WERI-Rb-1 (cell line): ENCODE results near the gene LRBA.

Experiments used
- DNase-seq: peaks from one replicate; pipeline ENCODE4 v3.0.0-alpha.2; 2020
- H3K27ac ChIP-seq: fragments of 250-450 bp; sonication (Bioruptor Pico); 2 replicates; pipeline ENCODE4 v1.5.1; 2020; ENCODE audit warnings: mild to moderate bottlenecking, moderate library complexity
- H3K27me3 ChIP-seq: fragments of 250-450 bp; sonication (Bioruptor Pico); 2 replicates; pipeline ENCODE4 v1.5.1; 2021; ENCODE audit warnings: mild to moderate bottlenecking, low read depth, moderate library complexity; ENCODE audit not compliant: insufficient read depth, severe bottlenecking
- H3K36me3 ChIP-seq: fragments of 250-450 bp; sonication (Bioruptor Pico); 2 replicates; pipeline ENCODE4 v1.5.1; 2020; ENCODE audit warnings: mild to moderate bottlenecking, moderate library complexity
- H3K4me3 ChIP-seq: 2 replicates; pipeline ENCODE4 v1.5.1; 2011; ENCODE audit warnings: low read depth, mild to moderate bottlenecking, control low read depth, low read length
- H3K9me3 ChIP-seq: fragments of 250-450 bp; sonication (Bioruptor Pico); 2 replicates; pipeline ENCODE4 v1.5.1; 2021; ENCODE audit warnings: mild to moderate bottlenecking, moderate library complexity; ENCODE audit not compliant: severe bottlenecking
- CTCF ChIP-seq: IDR thresholded peaks from 2 replicates; pipeline ENCODE4 v1.5.1; 2011; ENCODE audit warnings: low read depth, mild to moderate bottlenecking, control low read depth, inconsistent platforms, low read length

LRBA gene

GRCh38 chr4:150909116-150909515, 106.0 kb downstream of the LRBA start:
- H3K27ac ChIP-seq: no peak overlapping the region

GRCh38 chr4:150906987-150907633, 108.0 kb downstream of the LRBA start:
- no peak for TF ChIP-seq CTCF
- Histone ChIP-seq H3K9me3 (no peaks in the 10 kb centered on the region), H3K27ac (no peak overlapping the region), H3K4me3 (no peak overlapping the region), H3K27me3 (no peaks in the 10 kb centered on the region), H3K36me3 (peaks cover 18% of the 10 kb centered on the region)
- DNase-seq: no peak

More at GRCh38 chr4:150909116-150909515, 106.0 kb downstream of the LRBA start:
- no peak for DNase-seq
- Histone ChIP-seq H3K9me3 (no peaks in the 10 kb centered on the region), H3K36me3 (peaks cover 32% of the 10 kb centered on the region), H3K27me3 (no peaks in the 10 kb centered on the region), H3K4me3 (no peak overlapping the region)
- no peak for TF ChIP-seq CTCF

- no peak overlapping the region for H3K4me3 ChIP-seq
- no peak overlapping the region for H3K27ac ChIP-seq
- TF ChIP-seq CTCF: no peak
- no peak for DNase-seq
- H3K36me3 ChIP-seq: peaks cover 3% of the 10 kb centered on the region
- H3K27me3 ChIP-seq: no peaks in the 10 kb centered on the region
- no peaks in the 10 kb centered on the region for H3K9me3 ChIP-seq
These were observed 110.4 kb downstream of the LRBA start for GRCh38 chr4:150904671-150905070.

GRCh38 chr4:150903603-150904002, 111.5 kb downstream of the LRBA start:
- no peaks in the 10 kb centered on the region for H3K27me3 ChIP-seq
- no peaks in the 10 kb centered on the region for H3K9me3 ChIP-seq
- H3K27ac ChIP-seq: no peak overlapping the region
- TF ChIP-seq CTCF: no peak
- no peak overlapping the region for H3K4me3 ChIP-seq
- DNase-seq: no peak
- peaks cover 8% of the 10 kb centered on the region for H3K36me3 ChIP-seq

- no peak for DNase-seq
- TF ChIP-seq CTCF: no peak
- Histone ChIP-seq H3K36me3 (peaks cover 17% of the 10 kb centered on the region), H3K4me3 (no peak overlapping the region), H3K9me3 (no peaks in the 10 kb centered on the region), H3K27me3 (no peaks in the 10 kb centered on the region), H3K27ac (no peak overlapping the region)
These were observed 118.6 kb downstream of the LRBA start for GRCh38 chr4:150896497-150896896.

GRCh38 chr4:150890246-150890645, 124.8 kb downstream of the LRBA start:
- Histone ChIP-seq H3K4me3 (no peak overlapping the region), H3K36me3 (peaks cover 7% of the 10 kb centered on the region; the same call in 1 of the 2 replicates), H3K9me3 (no peaks in the 10 kb centered on the region), H3K27ac (no peak overlapping the region), H3K27me3 (no peaks in the 10 kb centered on the region)
- TF ChIP-seq CTCF: no peak
- no peak for DNase-seq
